Amniotic stem cell (primary cell): ENCODE results near the gene ZCCHC12.

ENCODE experiments used
- DNase-seq: peaks from one replicate; lab custom pipeline; 2025; lab: John Stamatoyannopoulos, UW

The ZCCHC12 gene

GRCh38 chrX:118872102-118872566 lies 48.5 kb downstream of the ZCCHC12 start:
- DNase-seq, result no peak
